K562 (cell line): ENCODE data around the gene SLC26A11. TPM values are rescaled to one million over a fixed set of nuclear protein-coding genes. Genes with fewer than 3 reads are reported as not detected.

Source experiments
- ATAC-seq: fragments of 200-7000 bp; cut with Tn5 transposase; 3 replicates; pipeline ENCODE4 v1.9.1; 2020; ENCODE audit warnings: moderate library complexity
- BruUV-seq: library from RNA; stranded (reverse); fragments of 400-500 nt; replicated peaks from 2 replicates; lab custom pipeline; 2021; lab: Mats Ljungman, UMichigan
- CTCF ChIA-PET: fragments of 300-600 bp; formaldehyde crosslinking; extraction: SDS; loops from one replicate; lab custom pipeline; 2021; ENCODE audit warnings: low intra/inter-chr PET ratio; lab: Yijun Ruan, JAX
- POLR2A ChIA-PET: fragments of 300-600, 350-650 bp; sonication (Branson Sonifier 250); formaldehyde crosslinking; extraction: SDS; loops from one replicate; lab custom pipeline; 2021; ENCODE audit warnings: antibody characterized with exemption, inconsistent platforms; lab: Yijun Ruan, JAX
- DNase-seq, 4 experiments: peaks; one replicate each; pipeline versions ENCODE4 v3.0.0 to v3.0.0-alpha.2; 2011 to 2018; ENCODE audit warnings: low spot score in 3 of 4, mixed read lengths in 3 of 4; ENCODE audit errors: extremely low read depth in 1 of 4
- FAIRE-seq: peaks from 2 replicates; lab custom pipeline; 2011; peaks lifted over from hg19 to GRCh38; lab: Jason Lieb, UNC
- H2AFZ ChIP-seq: 2 replicates; pipeline ENCODE4 v1.6.0; 2011; ENCODE audit warnings: low read depth, low read length, control low read depth, inconsistent platforms
- H3K27ac ChIP-seq: fragments of 200-600 bp; 3 replicates; pipeline ENCODE4 v1.8.0; 2011; ENCODE audit warnings: low read depth, mild to moderate bottlenecking, control low read depth, inconsistent platforms, low read length, moderate library complexity, mixed read lengths; ENCODE audit errors: extremely low read depth
- H3K27me3 ChIP-seq, 2 experiments: fragments of 300-600 bp in 1 of 2; 2 replicates in 1 of 2; 3 replicates in 1 of 2; pipeline versions ENCODE4 v1.6.0 to v1.8.0; 2011; ENCODE audit warnings: inconsistent platforms in 2 of 2, low read length in 2 of 2, mild to moderate bottlenecking in 1 of 2, mixed read lengths in 1 of 2, moderate library complexity in 1 of 2; ENCODE audit not compliant: control insufficient read depth in 2 of 2, insufficient read depth in 2 of 2
- H3K36me3 ChIP-seq: fragments of 300-600 bp; 3 replicates; pipeline ENCODE4 v1.8.0; 2011; ENCODE audit warnings: mild to moderate bottlenecking, low read length, inconsistent platforms; ENCODE audit not compliant: control insufficient read depth, insufficient read depth
- H3K4me1 ChIP-seq, 2 experiments: fragments of 200-600 bp in 1 of 2; replicated peaks in 1 of 2; 2 replicates in 1 of 2; 3 replicates in 1 of 2; pipeline versions ENCODE4 v1.5.1 to v1.8.0; 2011; ENCODE audit warnings: inconsistent platforms in 2 of 2, low read length in 2 of 2, mild to moderate bottlenecking in 1 of 2, mixed read lengths in 1 of 2, moderate library complexity in 1 of 2; ENCODE audit not compliant: control insufficient read depth in 2 of 2, insufficient read depth in 2 of 2
- H3K4me2 ChIP-seq: 2 replicates; pipeline ENCODE4 v1.6.1; 2011; ENCODE audit warnings: low read length, control low read depth, inconsistent platforms, mixed read lengths; ENCODE audit not compliant: insufficient read depth
- H3K4me3 ChIP-seq: fragments of 200-600 bp; sonication (generic), shearing (Covaris generic); 2 replicates; pipeline ENCODE4 v1.5.1; 2016; ENCODE audit warnings: control low read depth, inconsistent platforms
- H3K79me2 ChIP-seq: fragments of 200-600 bp; 3 replicates; pipeline ENCODE4 v1.8.0; 2011; ENCODE audit warnings: low read length, inconsistent platforms; ENCODE audit not compliant: control insufficient read depth, insufficient read depth
- H3K9ac ChIP-seq, 2 experiments: 2 replicates each; pipeline versions ENCODE4 v1.6.0 to v1.6.1; 2011; ENCODE audit warnings: low read depth in 2 of 2, low read length in 2 of 2, control low read depth in 1 of 2, inconsistent platforms in 1 of 2, mild to moderate bottlenecking in 1 of 2, mixed read lengths in 1 of 2; ENCODE audit not compliant: insufficient read depth in 1 of 2
- H3K9me1 ChIP-seq: one replicate; pipeline ENCODE4 v1.6.0; 2011; ENCODE audit warnings: inconsistent platforms, mild to moderate bottlenecking, low read length, moderate library complexity; ENCODE audit not compliant: control insufficient read depth, insufficient read depth
- H3K9me3 ChIP-seq: replicated peaks from 2 replicates; pipeline ENCODE4 v1.5.1; 2011; ENCODE audit warnings: low read depth, low read length, inconsistent platforms; ENCODE audit not compliant: control insufficient read depth, insufficient read depth
- H4K20me1 ChIP-seq: replicated peaks from 2 replicates; pipeline ENCODE4 v1.6.1; 2011; ENCODE audit warnings: low read length, inconsistent platforms, mixed read lengths; ENCODE audit not compliant: control insufficient read depth, insufficient read depth
- ETV1 ChIP-seq: fragments of 450-650 bp; conservative IDR thresholded peaks from 2 replicates; pipeline ENCODE4 v1.6.1; 2016; ENCODE audit warnings: missing genetic modification characterization, control low read depth, low read depth, missing compliant biosample characterization
- EZH2 ChIP-seq: IDR thresholded peaks from 2 replicates; pipeline ENCODE4 v1.6.1; 2012; ENCODE audit warnings: low read depth, mild to moderate bottlenecking, inconsistent platforms, low read length, borderline replicate concordance
- FOXK2 ChIP-seq, 2 experiments: fragments of 450-650 bp; IDR thresholded peaks in 1 of 2; conservative IDR thresholded peaks in 1 of 2; 2 replicates each; pipeline ENCODE4 v1.6.1; 2016; ENCODE audit warnings: low read depth in 2 of 2, mild to moderate bottlenecking in 1 of 2
- HDAC8 ChIP-seq: fragments of 450-650 bp; IDR thresholded peaks from 2 replicates; pipeline ENCODE4 v1.6.1; 2016; ENCODE audit warnings: mild to moderate bottlenecking, missing genetic modification characterization, moderate library complexity, missing compliant biosample characterization
- HMG20B ChIP-seq: fragments of 250-450 bp; sonication (Bioruptor Pico); IDR thresholded peaks from 2 replicates; pipeline ENCODE4 v1.5.0; 2021; ENCODE audit warnings: mild to moderate bottlenecking
- KAT2B ChIP-seq: IDR thresholded peaks from one replicate; pipeline ENCODE4 v1.6.1; 2012; ENCODE audit warnings: low read depth, mild to moderate bottlenecking, control low read depth, inconsistent platforms, low read length, moderate library complexity
- LCOR ChIP-seq: sonication (generic); formaldehyde crosslinking; IDR thresholded peaks from 2 replicates; pipeline ENCODE4 v1.8.0; 2022; ENCODE audit warnings: mild to moderate bottlenecking, missing genetic modification reagents
- PHB2 ChIP-seq: fragments of 450-650 bp; IDR thresholded peaks from 2 replicates; pipeline ENCODE4 v1.6.1; 2017; ENCODE audit warnings: low read depth
- RHOXF2B ChIP-seq: fragments of 250-450 bp; sonication (Bioruptor Pico); conservative IDR thresholded peaks from 2 replicates; pipeline ENCODE4 v1.5.1; 2021
- STAT5A ChIP-seq: IDR thresholded peaks from 2 replicates; pipeline ENCODE4 v1.6.1; 2012; ENCODE audit warnings: low read length, inconsistent platforms, borderline replicate concordance
- THAP12 ChIP-seq: fragments of 250-450 bp; sonication (Bioruptor Pico); IDR thresholded peaks from 2 replicates; pipeline ENCODE4 v1.9.0; 2021; ENCODE audit warnings: mild to moderate bottlenecking, inconsistent platforms
- TRIM28 ChIP-seq: fragments of 450-650 bp; IDR thresholded peaks from 2 replicates; pipeline ENCODE4 v1.6.1; 2017
- ZNF133 ChIP-seq: fragments of 250-450 bp; sonication (Bioruptor Pico); IDR thresholded peaks from 2 replicates; pipeline ENCODE4 v1.4.0; 2020; ENCODE audit warnings: mild to moderate bottlenecking
- WGBS: fragments of 100-300 bp; shearing (Covaris generic); methylation state at CpG from one replicate; pipeline ENCODE4 v1.1.6; 2016; ENCODE audit warnings: low coverage, mixed read lengths; ENCODE audit not compliant: insufficient coverage; ENCODE audit errors: missing lambda C conversion rate; 5-methylcytosine and 5-hydroxymethylcytosine counted together
- in situ Hi-C: fragments of 300-500 bp; cut with MboI; formaldehyde crosslinking; loops from 4 replicates; pipeline ENCODE4 v1.15.0; 2018; ENCODE audit warnings: inconsistent platforms, mixed read lengths
- intact Hi-C: fragments of 100-400 bp; cut with micrococcal nuclease; formaldehyde crosslinking; loops from 2 replicates; pipeline ENCODE4 v1.14.2; 2022
- polyA plus RNA-seq, 8 experiments: library from polyadenylated mRNA; depleted of rRNA in 4 of 8; stranded (reverse) in 5 of 8; unstranded in 3 of 8; fragments of >200 nt; fragmentation: Nextera tagmentation in 2 of 8; fragmentation: Illumina TruSeq in 1 of 8; extraction: Ambion mirVana in 2 of 8; extraction: Trizol in 1 of 8; gene quantifications; 2 replicates each; pipeline versions ENCODE4 v1.2.1 to v1.2.3, GENCODE V29; 2011 to 2014; ENCODE audit warnings: inconsistent platforms in 1 of 8, missing spikeins in 1 of 8
- total RNA-seq, 7 experiments: library from RNA; depleted of rRNA in 6 of 7; stranded (reverse); fragments of >200 nt in 6 of 7; fragmentation: Illumina TruSeq in 2 of 7; extraction: Trizol in 2 of 7; gene quantifications; 2 replicates each; pipeline versions ENCODE4 v1.2.1 to v1.2.3, GENCODE V29; 2011 to 2021; ENCODE audit warnings: low replicate concordance in 1 of 7
- TF ChIP-seq, protein P1 (sequence below): fragments of 250-450 bp; sonication (Bioruptor Pico); IDR thresholded peaks from 2 replicates; pipeline ENCODE4 v1.5.0; 2021

The SLC26A11 gene
- total and polyA plus RNA-seq, 9 of the 15 experiments (the other 6 are each of a cell fraction or from before 2014, with no cell fraction given) = 0.06 to 3.1 (median 1.2) TPM; not detected in 1

DNA sequence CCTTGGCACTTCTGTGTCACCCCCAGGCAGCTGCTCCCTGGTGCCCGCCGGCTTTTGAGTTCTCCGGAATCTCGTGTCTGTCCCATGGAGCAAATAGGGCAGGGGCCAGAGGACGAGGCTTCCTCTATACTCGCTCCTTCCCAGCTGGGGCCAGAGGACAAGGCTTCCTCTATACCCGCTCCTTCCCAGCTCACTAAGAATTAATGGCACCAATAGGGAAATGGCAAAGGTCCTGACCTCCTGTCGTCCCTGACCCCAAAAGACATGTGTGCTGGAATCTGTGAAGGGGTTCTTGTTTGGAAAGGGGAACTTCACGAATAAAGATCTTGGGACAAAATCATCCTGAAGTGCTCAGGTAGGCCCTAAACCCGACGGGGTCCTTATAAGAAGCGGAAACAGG is 7.7 kb upstream of the SLC26A11 start:
- Histone ChIP-seq H2AFZ (no peak overlapping the region), H3K27me3 (no peaks in the 10 kb centered on the region), H3K9ac (no peak overlapping the region; a peak in 1 of 4 replicates), H3K9me3 (no peaks in the 10 kb centered on the region), H4K20me1 (0 out of 2 replicates have a peak, but pooled peaks cover under 1% of the 10 kb centered on the region), H3K36me3 (peaks cover 45% of the 10 kb centered on the region; the same call in 1 of the 3 replicates), H3K4me3 (no peak overlapping the region), H3K9me1 (no peaks in the 10 kb centered on the region), H3K4me2 (no peak overlapping the region), H3K79me2 (no peaks in the 10 kb centered on the region), H3K27ac (no peak overlapping the region), H3K4me1 (peaks cover 0 to 15% of the 10 kb centered on the region in 2 experiments; a peak in 1 of 5 replicates)
- intact Hi-C loops = no loop called here
- in situ Hi-C loops = no loop called here
- ChIA-PET CTCF (no interaction called here), POLR2A (no interaction called here)
- TF ChIP-seq HMG20B (CRISPR knock-in tag) (no peak), PHB2 (no peak), EZH2 (no peak), ETV1 (tag) (no peak), RHOXF2B (CRISPR knock-in tag) (no peak), KAT2B (no peak), LCOR (CRISPR knock-in tag) (no peak), THAP12 (CRISPR knock-in tag) (no peak), HDAC8 (tag) (no peak), STAT5A (no peak), ZNF133 (CRISPR knock-in tag) (no peak), FOXK2 (conservative IDR thresholded peaks at IDR 0.05 in 1 of 2, IDR thresholded peaks at IDR 0.05 in 1 of 2; ENCODE audit: low read depth in 2 of 2) (no peak), TRIM28 (no peak)
- TF ChIP-seq, protein P1, sequence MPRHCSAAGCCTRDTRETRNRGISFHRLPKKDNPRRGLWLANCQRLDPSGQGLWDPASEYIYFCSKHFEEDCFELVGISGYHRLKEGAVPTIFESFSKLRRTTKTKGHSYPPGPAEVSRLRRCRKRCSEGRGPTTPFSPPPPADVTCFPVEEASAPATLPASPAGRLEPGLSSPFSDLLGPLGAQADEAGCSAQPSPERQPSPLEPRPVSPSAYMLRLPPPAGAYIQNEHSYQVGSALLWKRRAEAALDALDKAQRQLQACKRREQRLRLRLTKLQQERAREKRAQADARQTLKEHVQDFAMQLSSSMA = no peak
- DNase-seq (no peak), FAIRE-seq (no peak), ATAC-seq (no peak)
- WGBS = 68% methylated on average over 8 of the region's 12 CpGs
- BruUV-seq = no TSS peak
